ENCODE measurements around the gene KIF4B.

GRCh38 chr5:155004138-155004744 lies 9.3 kb upstream of the KIF4B start:
- TF ChIP-seq CTCF (IDR thresholded peaks at IDR 0.05) (peak; percentile 49), ZFX (IDR thresholded peaks at IDR 0.05; ENCODE audit: borderline replicate concordance) (no peak)

Measured in 22Rv1 (cell line).